ENCODE measurements around the gene MT1F. TPM values are rescaled to one million over a fixed set of nuclear protein-coding genes. Genes with fewer than 3 reads are reported as not detected.
A peak's percentile ranks its signal among the peaks of the same experiment; 100 is the strongest.
"Not testable (repeated sequence)": the region's sequence is repeated elsewhere in the genome, so short reads cannot be mapped to it uniquely, and the experiment has no call there.

MT1F gene
- total and polyA plus RNA-seq, 10 of the 15 experiments (the other 5 are each of a cell fraction or from before 2014, with no cell fraction given) = 0.28 to 2.5 (median 1.1) TPM; not detected in 1

DNA sequence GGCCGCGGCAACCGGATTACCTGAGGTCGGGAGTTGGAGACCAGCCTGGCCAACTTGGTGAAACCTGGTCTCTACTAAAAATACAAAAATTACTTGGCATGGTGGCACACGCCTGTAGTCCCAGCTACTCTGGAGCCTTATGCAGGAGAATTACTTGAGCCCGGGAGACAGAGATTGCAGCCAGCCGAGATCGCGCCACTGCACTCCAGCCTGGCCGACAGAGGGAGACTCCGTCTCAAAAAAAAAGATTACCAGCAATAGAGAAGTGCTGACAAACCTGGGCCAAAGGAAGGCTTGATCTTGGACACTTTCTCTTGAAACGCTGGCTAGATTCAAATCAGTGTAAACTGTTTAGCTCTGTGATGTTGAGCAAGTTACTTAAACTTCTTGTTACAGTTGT, 16.2 kb downstream of the MT1F start (continued):
- TF ChIP-seq, protein P1, sequence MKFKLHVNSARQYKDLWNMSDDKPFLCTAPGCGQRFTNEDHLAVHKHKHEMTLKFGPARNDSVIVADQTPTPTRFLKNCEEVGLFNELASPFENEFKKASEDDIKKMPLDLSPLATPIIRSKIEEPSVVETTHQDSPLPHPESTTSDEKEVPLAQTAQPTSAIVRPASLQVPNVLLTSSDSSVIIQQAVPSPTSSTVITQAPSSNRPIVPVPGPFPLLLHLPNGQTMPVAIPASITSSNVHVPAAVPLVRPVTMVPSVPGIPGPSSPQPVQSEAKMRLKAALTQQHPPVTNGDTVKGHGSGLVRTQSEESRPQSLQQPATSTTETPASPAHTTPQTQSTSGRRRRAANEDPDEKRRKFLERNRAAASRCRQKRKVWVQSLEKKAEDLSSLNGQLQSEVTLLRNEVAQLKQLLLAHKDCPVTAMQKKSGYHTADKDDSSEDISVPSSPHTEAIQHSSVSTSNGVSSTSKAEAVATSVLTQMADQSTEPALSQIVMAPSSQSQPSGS (IDR thresholded peaks at IDR 0.05; ENCODE audit: low read length) = no peak
- TF ChIP-seq MEF2A (IDR thresholded peaks at IDR 0.05; ENCODE audit: insufficient read depth, low read depth, low read length) = no peak
- TF ChIP-seq, protein P2, sequence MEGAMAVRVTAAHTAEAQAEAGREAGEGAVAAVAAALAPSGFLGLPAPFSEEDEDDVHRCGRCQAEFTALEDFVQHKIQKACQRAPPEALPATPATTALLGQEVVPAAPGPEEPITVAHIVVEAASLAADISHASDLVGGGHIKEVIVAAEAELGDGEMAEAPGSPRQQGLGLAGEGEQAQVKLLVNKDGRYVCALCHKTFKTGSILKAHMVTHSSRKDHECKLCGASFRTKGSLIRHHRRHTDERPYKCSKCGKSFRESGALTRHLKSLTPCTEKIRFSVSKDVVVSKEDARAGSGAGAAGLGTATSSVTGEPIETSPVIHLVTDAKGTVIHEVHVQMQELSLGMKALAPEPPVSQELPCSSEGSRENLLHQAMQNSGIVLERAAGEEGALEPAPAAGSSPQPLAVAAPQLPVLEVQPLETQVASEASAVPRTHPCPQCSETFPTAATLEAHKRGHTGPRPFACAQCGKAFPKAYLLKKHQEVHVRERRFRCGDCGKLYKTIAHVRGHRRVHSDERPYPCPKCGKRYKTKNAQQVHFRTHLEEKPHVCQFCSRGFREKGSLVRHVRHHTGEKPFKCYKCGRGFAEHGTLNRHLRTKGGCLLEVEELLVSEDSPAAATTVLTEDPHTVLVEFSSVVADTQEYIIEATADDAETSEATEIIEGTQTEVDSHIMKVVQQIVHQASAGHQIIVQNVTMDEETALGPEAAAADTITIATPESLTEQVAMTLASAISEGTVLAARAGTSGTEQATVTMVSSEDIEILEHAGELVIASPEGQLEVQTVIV (IDR thresholded peaks at IDR 0.05; ENCODE audit: borderline replicate concordance, partially characterized antibody) = no peak
- TF ChIP-seq SMC3 (IDR thresholded peaks at IDR 0.05; ENCODE audit: borderline replicate concordance, low read length) = peak; percentile 42; the same call in 1 of the 2 replicates

- POLR2A ChIA-PET; ATAC-seq; DNase-seq (ENCODE audit: low read depth, low spot score); H3K4me1 ChIP-seq (ENCODE audit: control insufficient read depth, insufficient read depth, low read length); H3K79me2 ChIP-seq (ENCODE audit: control insufficient read depth, insufficient read depth, low read length); BruUV-seq (replicated peaks); H3K4me3 ChIP-seq; H2AFZ ChIP-seq (ENCODE audit: control insufficient read depth, low read depth, low read length); H3K9ac ChIP-seq (ENCODE audit: control insufficient read depth, insufficient read depth, low read length); H4K20me1 ChIP-seq (ENCODE audit: control insufficient read depth, insufficient read depth); H3K27ac ChIP-seq (ENCODE audit: control insufficient read depth, insufficient read depth); H3K36me3 ChIP-seq (ENCODE audit: control insufficient read depth in 2 of 2, insufficient read depth in 2 of 2, low read length in 1 of 2); FAIRE-seq; H3K9me3 ChIP-seq (replicated peaks; ENCODE audit: control insufficient read depth, insufficient read depth, low read length); H3K4me2 ChIP-seq (ENCODE audit: control insufficient read depth, insufficient read depth); in situ Hi-C loops (cut with MboI): not testable (repeated sequence)
- intact Hi-C loops (cut with micrococcal nuclease; ENCODE audit: unreplicated experiment) = loop anchor here (1.0 kb wide), 1 partner anchor 28 kb away; no protein-coding TSS in a partner anchor
- RAD21 ChIA-PET (ENCODE audit: unreplicated experiment) = interaction anchor here (1.1 to 2.1 kb wide), 2 partner anchors 8 to 27 kb away, joined by 3 to 10 read pairs; partner anchors contain the start of gene MT1X
- SMC1A ChIA-PET (ENCODE audit: uncharacterized antibody, unreplicated experiment) = interaction anchor here (1.2 to 1.5 kb wide), 2 partner anchors 9 to 28 kb away, joined by 3 to 7 read pairs; no protein-coding TSS in a partner anchor
- WGBS (ENCODE audit: insufficient coverage, insufficient replicate concordance, low lambda C conversion rate, missing lambda C conversion rate) = 64% methylated on average over 6 of the region's 6 CpGs
- CTCF ChIA-PET = interaction anchor here (2.6 kb wide), 1 partner anchor 27 kb away, joined by 28 read pairs; no protein-coding TSS in a partner anchor
- peaks cover 9 to 11% of the 10 kb centered on the region in 2 experiments for H3K27me3 ChIP-seq (replicated peaks in 1 of 2; ENCODE audit: control insufficient read depth in 2 of 2, insufficient read depth in 2 of 2, low read length in 1 of 2)
Observed at GRCh38 chr16:56674570-56674969, 16.8 kb downstream of the MT1F start.

All from GM12878 (cell line).